Testis (tissue), 2 donors: ENCODE measurements around the gene TMEM186.

Experiments
- CTCF ChIP-seq, 3 experiments: fragments of 450-650 bp in 2 of 3; fragments of 200-600 bp in 1 of 3; sonication (generic) in 1 of 3; IDR thresholded peaks; one replicate each; pipeline ENCODE4 v1.5.1; 2016 to 2019; ENCODE audit warnings: antibody characterized with exemption in 3 of 3, mild to moderate bottlenecking in 2 of 3, moderate library complexity in 1 of 3
- POLR2A ChIP-seq: fragments of 450-650 bp; IDR thresholded peaks from one replicate; pipeline ENCODE4 v1.6.1; 2017; ENCODE audit warnings: antibody characterized with exemption, mild to moderate bottlenecking, moderate library complexity

- TF ChIP-seq POLR2A (no peak), CTCF (IDR thresholded peaks at IDR 0.05) (no peak)
These were observed 14.8 kb downstream of the TMEM186 start for GRCh38 chr16:8782673-8783072.
